Tibial artery (tissue), 4 donors: ENCODE results near the gene FAM114A1.
A peak's percentile ranks its signal among the peaks of the same experiment; 100 is the strongest.

Source experiments
- DNase-seq, 2 donors: peaks; one replicate each; pipeline ENCODE4 v3.0.0-alpha.2; 2019
- H3K27ac ChIP-seq, 2 donors: fragments of 200-600 bp; sonication (generic) in 1 of 2; 1 replicate in 1 of 2; 2 replicates in 1 of 2; pipeline ENCODE4 v1.5.1; 2018 to 2019; ENCODE audit warnings: mild to moderate bottlenecking in 1 of 2
- H3K27me3 ChIP-seq, 2 donors: fragments of 200-600 bp; sonication (generic) in 1 of 2; one replicate each; pipeline versions ENCODE4 v1.5.1 to v1.6.0; 2016 to 2019
- H3K36me3 ChIP-seq, 3 donors: fragments of 200-600 bp; sonication (generic) in 2 of 3; one replicate each; pipeline ENCODE4 v1.5.1; 2016 to 2019; ENCODE audit warnings: mild to moderate bottlenecking in 2 of 3
- H3K4me1 ChIP-seq, 4 donors: fragments of 200-600 bp; sonication (generic) in 2 of 4; 1 replicate in 3 of 4; 2 replicates in 1 of 4; pipeline ENCODE4 v1.5.1; 2016 to 2019
- H3K4me3 ChIP-seq, 2 donors: fragments of 200-600 bp; sonication (generic) in 1 of 2; 1 replicate in 1 of 2; 2 replicates in 1 of 2; pipeline ENCODE4 v1.5.1; 2018 to 2019; ENCODE audit warnings: mild to moderate bottlenecking in 2 of 2
- H3K9me3 ChIP-seq, 3 donors: fragments of 200-600 bp; sonication (generic) in 1 of 3; one replicate each; pipeline ENCODE4 v1.5.1; 2016 to 2019
- CTCF ChIP-seq, 2 experiments: fragments of 200-600 bp in 1 of 2; fragments of 450-650 bp in 1 of 2; IDR thresholded peaks; one replicate each; pipeline ENCODE4 v1.5.1; 2017 to 2019; ENCODE audit warnings: antibody characterized with exemption in 2 of 2, mild to moderate bottlenecking in 1 of 2, moderate library complexity in 1 of 2
- intact Hi-C: fragments of 100-400 bp; cut with DNase I; formaldehyde crosslinking; loops from one replicate; pipeline ENCODE4 v1.15.0; 2023; ENCODE audit warnings: low total_unique reads

FAM114A1 gene

GRCh38 chr4:38943343-38943742 lies 75.7 kb downstream of the FAM114A1 start:
- H3K9me3 ChIP-seq, result no peaks in the 10 kb centered on the region

GRCh38 chr4:38944440-38944839 lies 76.8 kb downstream of the FAM114A1 start:
- Histone ChIP-seq H3K9me3 (no peaks in the 10 kb centered on the region), H3K4me1 (peaks cover 0 to 3% (median 0%) of the 10 kb centered on the region in 4 donors), H3K27ac (no peak overlapping the region), H3K36me3 (peaks cover 31 to 56% (median 41%) of the 10 kb centered on the region in 3 donors), H3K4me3 (no peak overlapping the region), H3K27me3 (no peaks in the 10 kb centered on the region)
- no peak for TF ChIP-seq CTCF (IDR thresholded peaks at IDR 0.05)
- intact Hi-C loops, result no loop called here
- no peak for DNase-seq

More at GRCh38 chr4:38943343-38943742, 75.7 kb downstream of the FAM114A1 start:
- intact Hi-C loops, result no loop called here
- Histone ChIP-seq H3K27me3 (no peaks in the 10 kb centered on the region), H3K4me3 (no peak overlapping the region), H3K36me3 (peaks cover 39 to 67% (median 52%) of the 10 kb centered on the region in 3 donors), H3K27ac (no peak overlapping the region), H3K4me1 (no peaks in the 10 kb centered on the region)
- no peak for DNase-seq
- TF ChIP-seq CTCF (IDR thresholded peaks at IDR 0.05), result no peak

- DNase-seq, result no peak
- Histone ChIP-seq H3K36me3 (peaks cover 26 to 32% (median 26%) of the 10 kb centered on the region in 3 donors), H3K4me1 (peaks cover 0 to 3% (median 0%) of the 10 kb centered on the region in 4 donors), H3K9me3 (no peaks in the 10 kb centered on the region), H3K4me3 (no peak overlapping the region), H3K27ac (no peak overlapping the region), H3K27me3 (no peaks in the 10 kb centered on the region)
- TF ChIP-seq CTCF (IDR thresholded peaks at IDR 0.05), result no peak
- intact Hi-C loops, result no loop called here
Observed at GRCh38 chr4:38946919-38947318, 79.3 kb downstream of the FAM114A1 start.

GRCh38 chr4:38948551-38948950 lies 80.9 kb downstream of the FAM114A1 start:
- intact Hi-C loops, result no loop called here
- H3K36me3 ChIP-seq, result peaks cover 17 to 19% (median 18%) of the 10 kb centered on the region in 3 donors
- H3K4me3 ChIP-seq, result no peak overlapping the region
- H3K4me1 ChIP-seq, result peaks cover 0 to 3% (median 0%) of the 10 kb centered on the region in 4 donors
- H3K9me3 ChIP-seq, result no peaks in the 10 kb centered on the region
- DNase-seq, result peak; percentile 61 to 77
- H3K27me3 ChIP-seq, result no peaks in the 10 kb centered on the region
- no peak overlapping the region for H3K27ac ChIP-seq
- TF ChIP-seq CTCF (IDR thresholded peaks at IDR 0.05), result no peak

- intact Hi-C loops, result no loop called here
- Histone ChIP-seq H3K9me3 (no peaks in the 10 kb centered on the region), H3K36me3 (peaks cover 8 to 10% (median 10%) of the 10 kb centered on the region in 3 donors), H3K4me1 (peaks cover 0 to 3% (median 0%) of the 10 kb centered on the region in 4 donors), H3K27ac (no peak overlapping the region), H3K4me3 (no peak overlapping the region), H3K27me3 (no peaks in the 10 kb centered on the region)
- DNase-seq, result no peak
- TF ChIP-seq CTCF (IDR thresholded peaks at IDR 0.05), result no peak
Observed at GRCh38 chr4:38949411-38950051, 81.9 kb downstream of the FAM114A1 start.
